ENCODE results near the gene NKX2-2. TPM values are rescaled to one million over a fixed set of nuclear protein-coding genes. Genes with fewer than 3 reads are reported as not detected.

Gene NKX2-2
- total RNA-seq, 4 donors from 2014 or later = 0.60 to 2.2 (median 0.82) TPM; not detected in 1

GRCh38 chr20:21526776-21527175, 12.9 kb upstream of the NKX2-2 start:
- Histone ChIP-seq H3K4me1 (peaks cover 0 to 11% (median 5%) of the 10 kb centered on the region in 4 donors), H3K27me3 (peaks cover 80% of the 10 kb centered on the region), H3K36me3 (no peaks in the 10 kb centered on the region), H3K4me3 (no peak overlapping the region), H3K27ac (no peak overlapping the region), H3K9me3 (no peaks in the 10 kb centered on the region)
- no peak for DNase-seq
- in situ Hi-C loops (cut with MboI; ENCODE audit: low pct_ligation_motif_present in 1 of 4, low pct_unique_long_range_greater_than_20kb in 1 of 4, low sequenced_read_pairs in 3 of 4) = no loop called here
- TF ChIP-seq CTCF (IDR thresholded peaks at IDR 0.05) (no peak), EP300 (IDR thresholded peaks at IDR 0.05; ENCODE audit: low read depth) (no peak), POLR2A (IDR thresholded peaks at IDR 0.05) (no peak), POLR2AphosphoS5 (IDR thresholded peaks at IDR 0.05) (no peak)
- intact Hi-C loops (cut with DNase I; ENCODE audit: low total_unique reads) = no loop called here

- TF ChIP-seq CTCF (IDR thresholded peaks at IDR 0.05) (no peak), POLR2AphosphoS5 (IDR thresholded peaks at IDR 0.05) (no peak), POLR2A (IDR thresholded peaks at IDR 0.05) (no peak), EP300 (IDR thresholded peaks at IDR 0.05; ENCODE audit: low read depth) (no peak)
- no peak overlapping the region for H3K4me3 ChIP-seq
- no peak overlapping the region for H3K27ac ChIP-seq
- intact Hi-C loops (cut with DNase I; ENCODE audit: low total_unique reads) (no loop called here), in situ Hi-C loops (cut with MboI; ENCODE audit: low pct_ligation_motif_present in 1 of 4, low pct_unique_long_range_greater_than_20kb in 1 of 4, low sequenced_read_pairs in 3 of 4) (loop anchor here in 3 of 4 donors (25.0 kb wide), 3 partner anchors 287 to 662 kb away; no protein-coding TSS in a partner anchor)
- H3K4me1 ChIP-seq = peaks cover 0 to 17% (median 7%) of the 10 kb centered on the region in 4 donors
- 19 to 59% methylated on average over 2 of the region's 2 CpGs for WGBS, 2 donors (ENCODE audit: low coverage in 1 of 2)
- no peaks in the 10 kb centered on the region for H3K9me3 ChIP-seq
- peaks cover 95% of the 10 kb centered on the region for H3K27me3 ChIP-seq
- no peaks in the 10 kb centered on the region for H3K36me3 ChIP-seq
- DNase-seq = no peak
These were observed 10.0 kb upstream of the NKX2-2 start for GRCh38 chr20:21523895-21524294.

GRCh38 chr20:21523281-21523868, 9.5 kb upstream of the NKX2-2 start:
- no peak overlapping the region for H3K27ac ChIP-seq
- peaks cover 95% of the 10 kb centered on the region for H3K27me3 ChIP-seq
- 5 to 11% methylated on average over 3 to 19 of the region's 19 CpGs for WGBS, 2 donors (ENCODE audit: low coverage in 1 of 2)

More at GRCh38 chr20:21523281-21523868, 9.5 kb upstream of the NKX2-2 start:
- Histone ChIP-seq H3K4me3 (no peak overlapping the region), H3K4me1 (peaks cover 0 to 17% (median 7%) of the 10 kb centered on the region in 4 donors), H3K36me3 (no peaks in the 10 kb centered on the region), H3K9me3 (no peaks in the 10 kb centered on the region)
- in situ Hi-C loops (cut with MboI; ENCODE audit: low pct_ligation_motif_present in 1 of 4, low pct_unique_long_range_greater_than_20kb in 1 of 4, low sequenced_read_pairs in 3 of 4) (loop anchor here in 3 of 4 donors (25.0 kb wide), 3 partner anchors 286 to 661 kb away; no protein-coding TSS in a partner anchor), intact Hi-C loops (cut with DNase I; ENCODE audit: low total_unique reads) (no loop called here)
- TF ChIP-seq EP300 (IDR thresholded peaks at IDR 0.05; ENCODE audit: low read depth) = no peak
- no peak for TF ChIP-seq POLR2A (IDR thresholded peaks at IDR 0.05)
- TF ChIP-seq POLR2AphosphoS5 (IDR thresholded peaks at IDR 0.05) = no peak
- no peak for TF ChIP-seq CTCF (IDR thresholded peaks at IDR 0.05)
- DNase-seq = no peak
